Activated T-helper 17 cell treated with anti-CD3 and anti-CD28 coated beads, Interleukin-2, amount 50 U/mL, for 72 hours (primary cell): ENCODE data around the gene OPN4. TPM values are rescaled to one million over a fixed set of nuclear protein-coding genes. Genes with fewer than 3 reads are reported as not detected.

Experiments used
- total RNA-seq, 2 donors: library from RNA; stranded (reverse); gene quantifications; one replicate each; pipeline ENCODE4 v1.2.3, GENCODE V29; 2022

OPN4 gene
- total RNA-seq, 2 donors from 2014 or later, result not detected

Other genes starting within 250 kb of the OPN4 start
- gene WAPL, start 132.8 kb upstream of the OPN4 start, total RNA-seq, result 10 to 100 TPM; 39.2 to 51.5 TPM
- gene LDB3, start 14.0 kb downstream of the OPN4 start, total RNA-seq, result under 1 TPM in 1 of 2 donors, not detected in 1; 0.11 TPM
- 10 to 100 TPM; 11.1 to 14.4 TPM for gene BMPR1A, start 102.1 kb downstream of the OPN4 start, total RNA-seq